GM21528 (cell line): ENCODE results near the gene COPS3.

ENCODE experiments used
- ATAC-seq: cut with Tn5 transposase; IDR thresholded peaks from one replicate; pipeline ENCODE4 v1.9.1; 2021; ENCODE audit warnings: mild to moderate bottlenecking, moderate library complexity; ENCODE audit not compliant: unreplicated experiment, low FRiP score

Gene COPS3

DNA sequence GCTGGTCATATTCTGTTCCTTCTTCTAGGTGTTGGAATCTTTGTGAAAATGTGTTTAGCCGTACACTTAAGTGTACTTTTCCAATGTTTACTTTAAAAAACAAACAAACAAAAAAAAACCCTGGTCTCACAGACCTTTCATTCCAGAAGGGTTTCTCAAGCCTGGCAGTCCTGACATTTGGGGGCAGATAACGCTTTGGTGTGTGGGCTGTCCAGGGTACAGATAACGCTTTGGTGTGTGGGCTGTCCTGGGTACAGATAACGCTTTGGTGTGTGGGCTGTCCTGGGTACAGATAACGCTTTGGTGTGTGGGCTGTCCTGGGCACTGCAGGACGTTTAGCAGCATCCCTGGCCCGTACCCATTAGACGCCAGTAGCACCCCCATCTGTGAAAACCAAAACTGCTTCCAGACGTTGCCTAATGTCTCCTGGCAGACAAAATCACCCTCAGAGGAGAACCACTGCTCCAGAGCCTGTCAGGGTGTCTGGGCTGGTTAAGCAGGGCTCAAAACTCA lies 28.8 kb downstream of the COPS3 start:
- no peak for ATAC-seq

DNA sequence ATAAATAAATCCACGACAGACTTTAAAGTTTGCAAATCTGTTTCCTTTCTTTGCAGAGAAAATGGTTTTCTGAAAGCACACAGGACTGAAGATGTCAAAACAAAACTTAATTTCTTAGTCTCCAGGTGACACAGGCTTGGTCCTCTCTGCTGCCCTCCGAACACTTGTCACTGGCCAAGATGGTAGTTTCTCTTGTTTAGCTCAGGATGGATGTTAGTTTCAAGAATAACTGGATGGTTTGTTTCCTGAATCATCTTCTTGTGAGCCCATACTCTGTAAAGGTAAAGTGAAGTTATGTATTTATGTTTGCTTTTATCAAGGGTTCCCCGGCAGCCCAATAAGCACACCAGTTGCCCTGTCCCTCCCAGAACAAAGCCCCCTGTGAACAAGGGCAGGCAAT lies 34.2 kb downstream of the COPS3 start:
- ATAC-seq = no peak

DNA sequence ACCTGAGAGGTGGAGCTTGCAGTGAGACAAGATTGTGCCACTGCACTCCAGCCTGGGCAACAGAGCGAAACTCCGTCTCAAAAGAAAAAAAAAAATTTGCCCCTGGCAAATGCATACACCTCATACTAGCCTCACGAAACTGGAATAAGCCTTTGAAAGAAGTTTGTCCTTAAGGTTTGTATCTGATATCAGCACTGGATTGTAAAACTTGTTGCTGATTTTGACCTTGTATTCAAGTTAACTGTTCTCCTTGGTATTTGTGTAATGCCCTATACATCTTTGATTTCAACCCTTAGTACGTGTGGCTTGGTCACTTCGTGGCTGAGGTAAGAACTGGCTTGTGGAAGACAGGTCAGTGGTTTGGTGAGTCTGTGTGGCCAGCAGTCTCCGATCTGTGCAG lies 37.9 kb downstream of the COPS3 start:
- ATAC-seq = no peak

DNA sequence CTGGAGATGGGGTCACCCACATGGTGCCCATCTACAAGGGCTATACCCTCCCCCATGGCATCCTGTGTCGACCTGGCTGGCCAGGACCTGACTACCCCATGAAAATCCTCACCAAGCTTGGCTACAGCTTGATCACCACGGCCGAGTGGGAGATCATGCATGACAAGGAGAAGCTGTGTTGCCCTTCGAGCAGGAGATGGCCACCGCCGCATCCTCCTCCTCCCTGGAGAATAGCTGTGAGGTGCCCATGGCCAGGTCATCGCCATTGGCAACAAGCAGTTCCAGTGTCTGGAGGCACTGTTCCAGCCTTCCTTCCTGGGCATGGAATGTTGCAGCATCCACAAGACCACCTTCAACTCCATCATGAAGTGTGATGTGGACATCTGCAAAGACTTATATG lies 38.8 kb downstream of the COPS3 start:
- ATAC-seq = no peak

DNA sequence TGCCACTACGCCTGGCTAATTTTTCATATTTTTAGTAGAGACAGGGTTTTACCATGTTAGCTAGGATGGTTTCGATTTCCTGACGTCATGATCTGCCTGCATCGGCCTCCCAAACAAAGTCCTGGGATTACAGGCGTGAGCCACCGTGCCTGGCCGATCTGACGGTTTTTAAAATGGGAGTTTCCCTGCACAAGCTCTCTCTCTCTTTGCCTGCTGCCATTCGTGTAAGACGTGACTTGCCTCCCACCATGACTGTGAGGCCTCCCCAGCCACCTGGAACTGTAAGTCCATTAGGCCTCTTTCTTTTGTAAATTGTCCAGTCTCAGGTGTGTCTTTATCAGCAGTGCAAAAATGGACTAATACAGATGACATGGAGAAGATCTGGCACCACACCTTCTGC lies 39.4 kb downstream of the COPS3 start:
- no peak for ATAC-seq

DNA sequence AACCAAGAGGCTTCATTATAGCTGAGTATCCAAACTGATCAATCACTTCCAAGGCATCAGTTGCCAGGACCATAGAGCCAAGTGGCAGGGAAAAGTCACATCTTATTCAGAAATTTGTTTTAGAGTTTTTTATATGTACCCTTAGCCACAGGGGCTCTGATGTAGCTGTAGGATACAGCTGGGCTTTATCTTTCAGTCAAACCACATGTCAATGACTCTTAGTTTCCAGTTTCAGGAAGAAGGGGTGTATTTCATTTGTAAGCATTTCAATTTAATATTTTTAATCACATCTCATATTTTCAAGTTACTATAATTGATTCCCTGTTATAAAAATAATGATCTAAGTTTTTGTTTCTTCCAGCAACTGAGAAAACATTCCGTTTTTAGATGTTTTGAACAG lies 41.2 kb downstream of the COPS3 start:
- ATAC-seq = no peak

DNA sequence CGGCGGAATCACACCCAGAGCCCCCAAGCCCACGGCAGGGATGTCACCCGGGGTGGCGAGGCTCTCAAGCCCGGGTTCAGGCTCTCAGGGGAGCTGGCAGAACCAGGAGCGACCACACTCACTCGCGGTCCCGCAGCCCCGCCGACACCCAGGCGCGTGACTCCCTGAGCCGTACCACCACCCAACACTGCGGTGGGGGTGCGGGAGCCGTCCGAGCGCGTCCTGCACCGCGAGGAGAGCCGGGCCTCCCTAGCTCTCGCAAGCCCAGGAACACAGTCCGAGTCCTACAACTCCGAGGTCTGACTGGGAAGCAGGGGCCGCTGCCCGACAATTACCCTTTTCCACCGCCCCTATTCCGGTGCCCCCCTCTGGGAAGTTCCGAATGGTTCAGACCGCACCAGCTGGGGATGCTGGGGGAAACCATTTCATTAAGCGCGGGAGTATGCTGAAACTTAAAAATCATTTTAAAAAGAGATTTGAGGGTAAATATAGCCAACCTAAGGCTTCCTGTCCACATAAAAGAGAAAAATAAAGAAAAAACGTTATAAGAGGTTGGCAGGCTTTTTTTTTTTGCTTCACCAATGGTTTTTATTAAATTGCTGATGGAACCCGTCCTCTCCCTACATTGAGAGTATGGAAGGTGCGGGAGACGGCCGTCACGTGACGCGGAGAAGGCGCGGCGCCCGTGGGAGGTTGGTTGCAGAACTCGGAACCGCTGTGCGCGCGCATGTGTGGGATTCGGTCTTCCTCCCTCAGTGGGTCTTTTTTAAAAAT lies 43.8 kb downstream of the COPS3 start, which contains the start of gene FLCN:
FLCN (minus strand) TSS at position 143 of the 774 bp plus-strand sequence. CDS start 9,031 bp downstream, outside the sequence.
- ATAC-seq = peak; percentile 78

DNA sequence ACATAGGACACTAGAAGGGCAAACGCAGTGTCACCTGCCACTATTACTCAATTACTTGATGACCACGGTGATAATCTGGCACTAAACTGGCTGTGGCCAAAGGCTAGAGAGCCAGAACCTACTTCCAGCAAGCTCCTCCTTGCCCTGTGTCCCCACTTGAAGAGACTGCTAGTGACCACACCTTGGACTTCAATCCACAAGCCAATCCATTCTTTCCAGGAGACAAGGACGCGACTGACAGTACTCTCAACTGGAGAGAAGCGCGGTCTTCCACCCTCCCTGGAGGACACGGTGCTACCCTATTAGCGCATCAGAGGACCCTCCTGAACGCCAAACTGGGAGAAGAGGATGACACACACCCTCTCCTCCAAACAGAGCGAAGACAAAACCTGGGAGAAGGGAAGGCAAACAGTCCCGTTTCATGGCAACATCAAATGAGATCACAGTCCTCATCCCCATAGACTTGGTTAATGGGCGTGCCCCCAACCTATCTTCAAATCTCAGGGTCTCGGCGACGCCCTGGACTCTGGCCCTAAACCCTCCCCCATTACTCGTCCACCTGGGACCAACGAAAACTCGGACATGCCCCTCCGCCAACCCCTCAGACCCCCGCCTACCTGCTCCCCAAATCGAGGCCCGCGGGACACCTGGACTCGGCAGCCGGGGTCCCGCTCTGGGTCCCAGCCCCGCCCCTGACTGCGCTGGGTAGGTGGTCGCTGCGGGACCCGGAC lies 44.6 kb downstream of the COPS3 start:
- ATAC-seq = peak; percentile 32

DNA sequence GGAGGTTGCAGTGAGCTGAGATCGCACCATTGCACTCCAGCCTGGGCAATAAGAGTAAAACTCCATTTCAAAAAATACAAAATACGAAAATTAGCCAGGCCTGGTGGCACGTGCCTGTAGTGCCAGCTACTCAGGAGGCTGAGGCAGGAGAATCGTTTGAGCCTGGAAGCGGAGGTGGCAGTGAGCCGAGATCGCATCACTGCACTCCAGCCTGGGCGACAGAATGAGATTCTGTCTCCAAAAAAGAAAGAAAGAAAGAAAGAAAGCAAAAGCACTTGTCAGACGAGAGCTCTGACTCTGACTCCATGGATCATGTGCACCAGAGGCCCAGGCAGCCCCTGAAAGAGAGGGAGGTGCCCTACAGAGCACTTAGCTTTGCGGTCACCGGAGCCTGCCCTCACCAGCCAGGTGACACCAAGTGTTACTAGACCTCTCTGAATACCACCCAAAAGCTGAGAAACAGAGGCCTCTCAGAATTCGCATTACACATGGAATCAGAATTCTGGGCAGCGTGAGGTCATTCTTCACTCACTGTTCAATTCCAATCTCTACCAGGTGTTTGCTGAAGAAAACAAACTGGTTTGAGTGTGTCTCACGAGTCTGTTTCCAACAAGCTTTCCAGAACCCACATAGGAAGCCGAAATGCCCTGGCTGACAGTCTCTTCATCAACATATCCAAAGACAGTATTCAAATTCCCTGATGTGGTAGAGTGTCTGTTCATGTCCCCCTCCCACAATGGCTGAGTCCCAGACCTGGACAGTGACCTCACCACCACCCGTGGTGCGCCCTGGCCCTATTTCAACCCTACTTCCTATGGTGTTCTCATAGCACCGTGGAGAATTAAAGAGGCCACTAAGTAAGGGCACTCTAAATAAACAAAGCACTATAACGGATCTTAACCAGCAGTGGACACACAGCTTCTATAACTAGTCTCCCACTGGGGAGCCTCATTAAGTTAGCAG lies 45.6 kb downstream of the COPS3 start:
- no peak for ATAC-seq

DNA sequence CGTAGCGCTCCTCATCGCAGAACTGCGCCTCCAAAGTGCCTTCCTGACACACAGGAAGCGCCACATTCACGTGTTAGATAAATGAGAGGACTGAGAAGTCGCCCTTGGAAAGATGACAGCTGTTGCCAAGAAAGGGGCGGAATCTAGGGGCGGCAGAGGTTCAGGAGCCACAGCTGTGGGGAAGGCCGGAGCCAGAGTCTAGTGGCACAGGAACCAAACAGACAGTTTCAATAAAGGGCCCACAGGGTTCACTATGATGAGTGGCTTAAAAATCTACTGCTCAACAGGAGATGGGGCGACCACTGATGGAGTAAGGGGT lies 48.8 kb downstream of the COPS3 start:
- no peak for ATAC-seq

DNA sequence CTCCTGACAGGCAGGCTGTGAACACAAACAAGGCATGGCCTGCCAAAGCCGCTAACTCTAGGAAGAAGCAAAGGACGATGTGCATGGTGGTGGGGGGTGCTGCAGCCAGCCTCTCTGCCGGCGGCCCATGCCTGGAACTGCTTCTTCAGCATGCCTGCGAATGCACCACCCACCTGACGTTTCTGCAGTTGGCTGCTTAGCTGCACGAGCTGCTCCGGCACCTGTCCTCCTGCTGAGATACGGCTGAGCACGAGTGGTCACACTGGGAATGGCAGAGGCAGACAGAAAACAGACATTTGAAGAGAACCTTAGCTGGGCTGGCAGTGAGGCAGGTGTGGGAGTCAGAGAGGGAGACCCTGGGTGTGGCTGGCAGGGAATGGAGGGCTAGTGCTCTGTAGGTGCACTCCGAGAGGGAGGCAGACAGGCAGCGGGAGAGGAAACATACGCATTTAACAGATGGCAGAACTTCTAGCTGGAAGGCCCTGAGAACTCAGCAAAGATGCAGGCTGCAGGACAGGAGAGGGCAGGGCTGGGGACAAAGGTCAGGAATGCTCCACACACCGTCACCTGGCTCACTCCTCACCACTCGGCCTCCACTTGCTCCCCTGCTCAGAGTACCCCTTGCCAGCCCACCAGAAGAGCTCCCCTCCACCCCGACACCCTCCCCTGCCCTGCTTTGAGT lies 49.3 kb downstream of the COPS3 start:
- ATAC-seq = no peak

DNA sequence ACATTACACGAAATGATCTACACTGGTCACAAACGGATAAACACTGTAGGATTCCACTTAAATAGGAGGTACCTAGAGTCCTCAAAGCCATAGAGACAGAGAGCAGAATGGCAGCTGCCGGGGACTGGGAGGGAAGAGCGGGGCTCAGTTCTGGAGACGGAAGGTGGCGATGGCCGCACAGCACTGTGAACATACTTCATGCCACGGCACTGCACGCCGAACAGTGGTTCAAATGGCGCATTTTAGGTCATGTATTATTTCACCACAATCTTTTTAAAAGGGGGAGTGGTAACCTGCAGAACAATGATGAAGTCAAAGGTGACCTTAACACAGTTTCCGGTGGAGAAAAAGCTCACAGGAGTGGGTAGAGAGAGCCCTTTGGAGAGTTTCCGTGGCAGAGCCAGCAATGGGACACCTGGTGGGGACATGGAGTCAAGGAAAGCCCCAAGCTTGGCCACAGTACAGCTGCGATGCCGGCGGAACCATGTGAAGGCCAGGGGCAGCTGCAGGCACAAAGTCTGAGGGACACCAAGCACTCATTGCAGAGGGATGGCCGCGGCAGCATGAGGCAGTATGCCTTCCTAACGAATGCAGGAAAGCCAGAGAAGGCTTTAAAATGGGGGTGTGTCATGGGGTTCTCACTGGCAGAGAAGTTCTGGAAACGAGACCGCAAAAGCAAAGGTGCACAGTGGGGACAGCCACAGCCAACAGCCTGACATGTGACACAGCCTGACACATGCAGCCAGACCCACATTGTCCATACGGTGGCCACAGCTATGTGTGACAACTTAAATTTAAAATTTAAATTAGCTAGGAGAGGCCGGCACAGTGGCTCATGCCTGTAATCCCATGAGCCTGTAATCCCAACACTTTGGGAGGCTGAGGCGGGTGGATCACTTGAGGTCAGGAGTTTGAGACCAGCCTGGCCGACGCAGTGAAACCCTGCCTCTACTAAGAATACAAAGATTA lies 51.3 kb downstream of the COPS3 start:
- ATAC-seq = no peak

DNA sequence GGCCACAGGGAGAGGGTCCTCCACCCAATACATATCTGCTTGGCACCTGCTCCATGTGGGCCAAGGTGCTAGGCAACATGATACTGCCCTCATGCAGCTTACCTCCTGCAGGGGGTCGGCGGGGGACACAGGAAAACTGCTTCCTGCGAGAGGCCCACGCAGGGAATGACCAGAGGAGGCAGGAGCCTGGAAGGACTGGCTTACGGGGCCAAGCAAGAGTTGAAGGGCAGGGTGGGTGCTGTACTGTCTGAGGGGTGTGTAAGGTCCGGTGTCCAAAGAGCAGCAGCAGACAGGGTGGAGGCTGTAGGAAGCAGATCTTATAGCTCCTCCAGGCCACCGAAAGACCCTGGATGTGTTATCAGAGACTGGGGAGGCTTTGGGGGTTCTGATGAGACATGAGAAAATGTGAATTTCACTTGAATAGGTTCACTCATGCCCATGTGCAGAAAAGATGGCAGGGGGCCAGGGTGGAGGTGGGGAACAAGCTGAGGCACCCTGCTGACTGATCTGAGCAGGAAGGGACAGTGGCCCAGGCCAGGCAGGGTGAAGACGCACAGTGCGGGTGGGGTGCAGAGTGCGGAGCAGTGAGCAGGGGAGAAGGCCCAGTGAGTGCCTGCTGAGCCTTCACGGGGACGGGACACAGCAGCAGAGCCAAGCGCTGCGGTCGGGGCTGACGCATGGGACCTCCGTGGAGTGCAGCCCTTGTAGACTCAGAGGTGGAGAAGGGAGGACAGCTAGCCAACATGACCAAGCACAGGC lies 52.3 kb downstream of the COPS3 start:
- ATAC-seq = no peak

DNA sequence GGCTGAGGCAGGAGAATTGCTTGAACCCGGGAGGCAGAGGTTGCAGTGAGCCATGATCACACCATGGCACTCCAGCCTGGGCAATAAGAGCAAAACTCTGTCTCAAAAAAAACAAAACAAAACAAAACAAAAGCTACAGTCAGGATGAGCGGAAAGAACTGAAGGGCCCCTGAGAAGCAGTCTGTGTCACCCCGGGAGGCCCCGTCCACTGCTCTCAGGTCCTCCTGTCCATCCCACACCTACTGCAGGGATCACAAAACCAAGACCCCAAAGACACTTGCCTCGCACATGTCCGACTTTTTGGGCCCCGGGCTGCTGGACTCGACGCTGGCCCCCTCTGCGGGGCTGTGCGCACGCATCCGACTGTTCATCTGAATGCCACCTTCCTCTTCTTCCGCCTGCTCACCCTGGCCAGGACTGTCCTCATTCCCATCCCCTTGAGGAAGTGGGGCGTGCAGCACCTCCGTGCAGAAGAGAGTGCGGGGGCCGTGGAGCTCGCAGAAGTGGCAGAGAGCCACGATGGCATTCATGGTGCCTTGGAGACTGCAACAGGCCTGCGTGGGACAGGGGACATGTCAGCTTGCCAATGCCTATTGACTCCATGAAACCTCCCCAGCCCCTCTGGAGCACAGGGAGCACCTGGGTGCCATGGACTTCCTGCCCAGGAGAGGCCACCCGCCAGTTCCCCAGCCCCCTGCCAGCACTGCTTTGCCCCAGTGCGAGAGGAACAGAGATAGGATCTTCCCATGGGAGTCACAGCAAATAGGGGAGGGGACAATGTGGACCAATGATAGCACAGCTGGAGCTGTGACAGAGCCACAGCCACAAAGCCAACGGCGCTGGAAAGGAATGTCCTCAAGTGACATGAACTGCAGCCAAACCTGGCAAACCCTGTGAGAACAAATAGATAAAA lies 53.2 kb downstream of the COPS3 start:
- ATAC-seq = no peak

DNA sequence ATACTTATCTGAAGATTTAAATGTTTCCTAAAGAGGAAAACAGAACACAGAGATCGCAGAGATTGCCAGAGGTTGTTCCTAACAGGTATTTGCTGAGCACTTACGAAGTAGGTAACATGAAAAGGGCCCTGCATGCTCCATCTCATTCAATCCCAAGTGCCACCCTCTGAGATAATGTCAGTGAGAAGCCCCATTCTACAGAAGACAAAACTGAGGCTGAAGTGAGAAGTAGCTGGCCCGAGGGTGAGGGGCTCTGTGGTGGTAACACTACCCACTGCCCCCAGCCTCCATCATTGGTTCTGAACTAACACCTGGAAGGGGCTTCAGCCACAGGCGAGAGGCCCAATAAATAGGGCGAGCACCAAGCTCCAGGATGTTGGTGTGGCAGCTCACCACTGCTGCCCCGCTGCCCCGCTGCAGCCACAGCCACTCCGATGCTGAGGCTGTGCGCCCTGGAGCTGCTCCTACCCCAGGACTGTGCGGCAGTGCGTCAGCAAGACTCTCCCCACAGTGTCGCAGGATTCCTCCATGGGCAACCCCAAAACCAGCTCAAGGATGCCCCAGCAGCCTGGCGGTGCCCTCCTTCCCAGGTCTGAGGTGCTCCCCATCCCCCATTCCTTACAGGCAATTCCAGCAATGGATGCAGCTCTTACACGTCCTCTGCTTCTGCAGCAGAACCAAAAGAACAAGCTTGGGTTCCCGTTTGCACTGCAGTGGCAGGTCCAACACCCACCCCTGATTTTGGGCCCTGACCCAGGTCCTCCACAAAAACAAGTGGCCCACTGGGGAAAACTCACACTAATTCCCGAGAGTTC lies 54.4 kb downstream of the COPS3 start:
- no peak for ATAC-seq

DNA sequence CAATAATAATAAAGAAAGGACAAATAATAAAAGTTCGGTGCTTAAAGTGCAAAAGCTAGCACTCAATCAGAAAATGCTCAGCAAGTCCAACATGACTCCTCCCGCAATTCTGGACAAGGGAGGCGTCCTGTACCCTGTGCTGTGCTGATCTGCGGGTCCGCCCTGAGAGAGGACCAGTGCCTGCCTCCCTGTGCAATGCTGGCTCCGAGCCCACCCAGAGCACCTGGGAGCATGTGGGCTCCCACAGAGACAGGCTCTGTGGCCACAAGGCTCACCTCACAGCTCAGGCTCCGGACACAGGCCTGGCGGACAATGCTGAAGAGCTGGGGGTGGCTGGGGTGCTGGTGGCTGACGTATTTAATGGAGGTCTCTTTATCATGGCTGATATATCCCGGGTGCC lies 55.1 kb downstream of the COPS3 start:
- no peak for ATAC-seq

DNA sequence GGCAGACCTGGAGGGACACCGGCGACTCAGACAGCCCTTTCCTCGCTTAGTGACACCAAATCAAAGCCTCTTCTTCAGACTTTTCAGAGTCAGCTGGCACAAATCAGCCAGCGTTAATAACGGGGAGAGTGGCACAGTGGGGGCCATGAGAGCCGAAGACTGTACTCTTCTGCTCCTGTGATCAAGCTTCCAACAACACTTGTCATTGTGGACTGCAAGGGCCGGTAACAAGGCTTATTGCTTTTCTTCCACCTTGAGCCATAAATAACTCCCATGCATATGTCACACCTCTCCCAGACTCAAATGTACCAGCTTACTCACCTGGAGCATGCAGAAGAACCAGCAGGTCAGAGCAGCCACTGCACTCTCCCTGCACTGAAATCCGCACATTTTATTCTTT lies 56.9 kb downstream of the COPS3 start:
- ATAC-seq = no peak
